Raji (cell line): ENCODE results near the gene NTMT1.

Experiments
- POLR2A ChIP-seq: IDR thresholded peaks from 2 replicates; pipeline ENCODE4 v1.6.1; 2011; ENCODE audit warnings: low read depth, low read length, control low read depth; ENCODE audit not compliant: insufficient read depth

NTMT1 gene

DNA sequence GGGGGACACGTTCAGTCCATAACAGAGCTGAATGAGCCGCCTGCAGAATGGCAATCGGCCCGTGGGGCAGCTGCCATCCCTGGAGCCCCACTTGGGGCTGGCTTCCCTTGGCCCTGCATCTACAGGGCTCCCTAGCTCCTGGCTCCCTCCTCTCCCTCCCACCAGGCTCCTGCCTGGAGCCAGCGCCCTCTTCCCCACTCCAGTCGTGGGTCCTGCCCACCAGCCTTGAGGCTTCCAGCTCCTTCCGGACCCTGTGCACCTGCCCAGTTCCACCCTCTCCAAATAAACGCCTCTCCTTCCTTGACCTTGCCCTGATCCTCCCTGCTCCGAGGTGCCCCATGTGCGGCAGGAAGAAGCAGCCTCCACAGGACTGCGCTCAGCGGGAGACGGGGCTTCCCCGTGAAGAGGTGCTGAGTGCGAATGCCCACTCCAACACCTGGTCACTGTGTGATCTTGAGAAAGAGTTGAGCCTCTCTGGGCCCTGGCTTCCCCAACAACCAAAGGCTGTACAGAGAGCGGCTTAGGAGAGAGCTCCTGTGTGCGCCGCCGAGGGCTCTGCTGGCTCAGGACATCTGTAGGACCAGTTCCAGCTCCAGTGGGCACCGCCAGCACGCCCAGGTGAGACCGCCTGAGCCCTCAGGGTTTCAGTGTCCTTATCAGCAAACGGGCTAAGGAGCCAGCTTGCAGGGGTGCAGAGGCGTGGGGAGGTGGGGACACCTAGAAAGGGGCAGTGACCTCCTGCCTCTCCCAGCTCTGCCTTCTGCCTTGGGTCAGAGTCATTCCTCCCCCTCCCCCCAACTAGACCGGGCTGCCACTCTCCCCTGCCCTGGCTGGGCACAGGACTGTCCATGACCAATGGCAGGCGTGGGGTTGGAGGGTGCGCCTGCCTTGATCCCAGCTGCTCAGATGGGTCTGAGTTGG lies 17.1 kb upstream of the NTMT1 start:
- TF ChIP-seq POLR2A: no peak

DNA sequence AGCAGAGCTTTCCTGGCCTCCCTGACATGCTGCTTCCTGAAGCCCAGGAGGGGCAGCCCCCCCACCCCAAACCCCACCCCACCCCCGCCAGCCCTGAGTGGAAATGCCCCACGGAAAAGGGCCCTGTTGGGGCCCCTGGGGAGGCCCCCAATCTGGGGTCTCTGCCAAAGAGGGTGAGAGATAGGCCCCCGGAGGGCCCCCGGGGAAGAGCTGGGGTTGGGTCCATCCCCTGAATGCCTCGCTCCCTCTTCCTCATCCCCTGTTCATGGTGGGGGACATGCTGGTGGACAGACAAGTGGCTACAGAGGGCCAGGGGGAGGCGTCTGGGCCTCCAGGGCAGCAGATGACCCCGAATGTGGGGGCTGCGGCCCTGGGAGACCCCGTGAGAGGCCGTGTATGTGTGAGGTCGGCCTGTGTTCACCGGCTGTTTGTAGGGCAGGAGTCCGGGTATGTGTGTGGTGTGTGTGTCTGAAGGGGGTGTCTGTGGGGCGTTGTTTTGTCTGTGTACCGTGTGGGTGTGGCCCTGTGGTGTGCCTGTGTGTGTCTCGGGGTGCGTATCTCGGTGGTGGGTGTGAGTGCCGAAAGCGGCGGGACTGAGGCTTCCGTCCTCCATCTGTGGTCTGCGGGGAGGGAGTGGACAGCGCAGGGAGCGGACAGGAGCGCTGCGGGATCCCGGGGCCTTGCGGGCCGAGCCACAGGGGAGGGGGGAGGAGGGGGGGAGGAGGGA lies 16.3 kb upstream of the NTMT1 start:
- no peak for TF ChIP-seq POLR2A

- TF ChIP-seq POLR2A: no peak
Observed at GRCh38 chr9:129610213-129610472, 15.8 kb upstream of the NTMT1 start.

DNA sequence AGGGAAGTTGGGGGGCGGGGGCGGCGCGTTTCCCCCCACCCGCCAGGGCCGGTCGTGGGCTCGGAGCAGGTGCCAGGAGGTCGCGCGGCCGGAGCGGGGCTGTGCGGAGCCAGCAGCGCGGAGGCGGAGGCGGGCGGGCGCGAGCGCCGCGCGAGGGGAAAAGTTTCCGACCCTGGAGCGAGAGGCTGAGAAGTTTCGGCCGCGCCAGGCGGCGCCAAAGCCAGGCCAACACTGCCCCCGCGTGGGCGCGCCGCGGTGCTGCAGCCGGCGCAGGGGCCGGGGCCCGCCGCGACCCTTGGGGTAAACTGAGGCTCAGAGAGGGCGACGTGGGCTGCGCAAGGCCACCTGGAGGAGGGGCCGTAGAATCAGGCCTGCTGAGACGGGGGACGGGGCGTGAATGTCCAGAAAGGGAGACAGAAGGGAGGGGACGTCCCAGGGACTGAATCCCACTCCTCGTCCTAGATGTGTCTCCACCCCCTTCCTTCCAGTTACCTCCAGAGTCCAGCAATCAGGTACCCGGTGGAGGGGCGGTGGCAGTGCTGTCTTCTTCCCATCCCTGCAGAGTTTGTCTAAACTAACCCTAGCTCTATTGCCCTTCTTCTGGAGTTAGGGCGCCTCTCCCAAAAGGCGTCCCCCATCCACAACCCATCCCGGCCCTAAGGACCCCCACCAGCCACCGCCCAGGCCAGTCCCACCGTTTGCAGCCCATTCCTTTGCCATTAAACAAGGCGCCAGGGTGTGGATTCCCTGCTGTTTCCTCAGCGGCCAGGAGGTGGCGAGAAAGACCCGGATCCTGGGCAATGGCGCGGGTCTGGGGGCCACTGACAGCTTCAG lies 15.3 kb upstream of the NTMT1 start:
- TF ChIP-seq POLR2A: no peak

DNA sequence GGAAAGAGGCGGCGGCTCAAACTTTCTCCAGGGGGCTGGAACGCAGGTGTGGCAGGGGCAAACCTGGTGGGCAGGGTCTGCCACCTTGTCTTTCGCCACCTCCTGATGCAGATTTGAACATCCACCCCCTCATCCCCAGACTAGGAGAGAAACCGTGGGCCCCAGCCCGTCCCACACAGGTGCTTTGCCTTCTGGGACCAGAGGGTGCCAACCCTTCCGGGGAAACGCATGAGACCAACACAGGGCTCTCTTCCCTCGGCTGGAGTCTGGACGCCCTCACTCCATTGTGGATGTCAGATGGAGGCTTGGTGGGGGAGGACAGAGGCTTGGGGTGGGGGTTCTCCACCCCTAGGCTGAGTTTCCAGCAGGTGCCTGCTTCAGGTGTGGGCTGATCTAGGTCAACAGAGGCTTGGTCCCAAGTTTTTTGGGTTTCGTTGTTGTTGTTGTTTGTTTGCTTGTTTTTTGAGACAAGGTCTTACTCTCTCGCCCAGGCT lies 14.6 kb upstream of the NTMT1 start:
- TF ChIP-seq POLR2A: no peak

- TF ChIP-seq POLR2A: no peak
Observed at GRCh38 chr9:129612123-129612522, 13.8 kb upstream of the NTMT1 start.

DNA sequence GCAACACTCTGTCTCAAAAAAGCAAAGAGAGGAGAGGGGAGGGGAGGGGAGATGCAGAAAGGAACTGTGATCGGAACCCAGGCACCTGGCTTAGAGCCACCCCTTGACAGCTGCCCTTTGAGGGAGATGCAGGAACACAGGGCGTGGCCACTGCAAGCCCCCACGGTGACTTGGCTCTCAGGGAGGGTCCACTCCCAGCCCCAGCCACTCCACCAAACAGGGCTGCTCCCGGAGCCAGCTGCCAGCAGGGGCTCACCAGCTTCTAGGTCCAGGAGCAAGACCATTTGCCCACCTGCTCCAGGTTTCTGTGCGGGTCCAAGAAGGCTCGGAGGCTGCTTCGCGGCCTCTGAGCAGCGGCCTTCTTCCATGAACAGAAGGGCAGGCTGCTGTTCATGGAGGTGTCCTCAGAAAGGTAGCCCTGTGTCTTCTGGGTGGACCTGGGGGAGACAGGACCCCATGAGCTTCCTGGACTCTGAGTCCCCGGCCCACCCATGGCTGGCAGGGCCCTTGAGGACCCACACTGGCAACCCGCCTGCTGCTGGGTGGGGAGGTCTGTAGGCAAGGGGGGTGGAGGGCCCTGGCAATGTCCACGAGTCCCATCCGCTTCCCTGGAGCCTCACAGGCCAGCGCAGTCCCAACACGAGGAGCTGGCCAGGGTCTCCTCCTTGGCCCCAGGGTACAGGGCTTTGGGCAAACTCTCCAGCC lies 13.0 kb upstream of the NTMT1 start:
- no peak for TF ChIP-seq POLR2A

- TF ChIP-seq POLR2A: no peak
Observed at GRCh38 chr9:129613520-129614175, 12.3 kb upstream of the NTMT1 start.

GRCh38 chr9:129614932-129615331 lies 11.0 kb upstream of the NTMT1 start:
- TF ChIP-seq POLR2A: no peak

GRCh38 chr9:129615407-129616285 lies 10.3 kb upstream of the NTMT1 start:
- TF ChIP-seq POLR2A: no peak

DNA sequence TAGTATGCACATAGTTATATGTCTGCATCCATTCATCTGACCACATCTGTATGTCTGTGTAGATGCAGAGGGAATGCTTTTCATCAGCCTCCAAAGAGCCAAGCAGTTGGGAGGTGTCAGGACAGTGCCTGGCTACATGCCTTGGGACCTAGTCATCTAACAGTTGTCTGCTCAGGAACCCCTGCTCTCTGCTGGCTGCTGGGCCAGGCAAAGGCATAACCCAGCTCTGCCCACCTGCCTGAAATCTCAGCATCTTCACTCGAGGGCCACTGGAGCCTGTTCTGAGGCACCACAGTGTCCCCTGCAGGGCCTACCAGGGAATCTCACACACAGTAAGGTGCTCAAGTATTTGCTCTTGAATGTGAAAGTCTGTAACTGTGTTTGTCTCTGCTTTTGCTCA lies 8.8 kb upstream of the NTMT1 start:
- no peak for TF ChIP-seq POLR2A

DNA sequence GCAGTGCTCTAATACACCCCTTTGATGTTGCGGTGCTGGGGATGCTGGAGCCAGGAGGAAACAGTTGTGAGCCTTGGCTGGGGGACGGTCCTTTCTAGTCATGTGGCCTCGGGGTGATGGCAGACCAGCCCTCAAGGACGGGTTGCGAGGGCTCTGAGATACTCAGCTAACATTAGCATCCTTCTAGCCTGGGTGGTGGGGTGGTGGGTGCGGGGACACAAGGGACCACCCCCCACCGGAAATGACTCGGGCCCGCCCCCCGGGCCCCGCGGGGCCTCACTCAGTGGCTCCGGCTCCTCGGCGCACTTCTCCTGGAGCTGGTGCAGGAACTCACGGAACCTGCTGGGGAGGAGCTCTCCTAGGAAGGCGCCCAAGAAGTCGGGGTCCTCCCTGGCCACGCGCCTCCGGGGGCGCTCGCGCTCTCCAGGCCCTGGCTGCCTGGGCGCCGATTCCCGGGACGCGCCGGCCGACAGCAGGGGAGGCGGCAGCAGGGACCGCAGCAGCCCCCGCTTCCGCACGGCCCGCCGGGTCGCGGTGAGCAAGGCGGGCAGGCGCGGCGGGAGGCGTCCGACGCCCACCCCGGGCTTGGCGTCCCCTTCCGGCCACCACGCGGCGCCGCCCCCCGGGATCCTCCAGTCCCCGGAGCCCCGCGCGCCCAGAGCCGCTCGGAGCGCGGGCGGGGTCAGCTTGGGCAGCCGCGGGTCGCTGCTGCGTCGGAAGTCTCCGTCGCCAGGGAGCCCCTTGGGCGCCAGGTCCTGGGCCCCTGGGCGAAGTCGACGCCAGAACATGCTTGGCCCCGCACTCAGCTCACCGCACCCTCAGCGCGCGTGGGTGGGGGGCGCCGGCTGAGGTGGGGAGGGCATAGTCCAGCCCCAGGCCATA lies 5.9 kb upstream of the NTMT1 start:
- no peak for TF ChIP-seq POLR2A
